Measurements from ENCODE around the gene UBE2G1. TPM values are rescaled to one million over a fixed set of nuclear protein-coding genes. Genes with fewer than 3 reads are reported as not detected.
A peak's percentile ranks its signal among the peaks of the same experiment; 100 is the strongest.

UBE2G1 gene, protein sequence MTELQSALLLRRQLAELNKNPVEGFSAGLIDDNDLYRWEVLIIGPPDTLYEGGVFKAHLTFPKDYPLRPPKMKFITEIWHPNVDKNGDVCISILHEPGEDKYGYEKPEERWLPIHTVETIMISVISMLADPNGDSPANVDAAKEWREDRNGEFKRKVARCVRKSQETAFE
- total RNA-seq = 10 to 100 TPM; 40.6 to 65.4 TPM

DNA sequence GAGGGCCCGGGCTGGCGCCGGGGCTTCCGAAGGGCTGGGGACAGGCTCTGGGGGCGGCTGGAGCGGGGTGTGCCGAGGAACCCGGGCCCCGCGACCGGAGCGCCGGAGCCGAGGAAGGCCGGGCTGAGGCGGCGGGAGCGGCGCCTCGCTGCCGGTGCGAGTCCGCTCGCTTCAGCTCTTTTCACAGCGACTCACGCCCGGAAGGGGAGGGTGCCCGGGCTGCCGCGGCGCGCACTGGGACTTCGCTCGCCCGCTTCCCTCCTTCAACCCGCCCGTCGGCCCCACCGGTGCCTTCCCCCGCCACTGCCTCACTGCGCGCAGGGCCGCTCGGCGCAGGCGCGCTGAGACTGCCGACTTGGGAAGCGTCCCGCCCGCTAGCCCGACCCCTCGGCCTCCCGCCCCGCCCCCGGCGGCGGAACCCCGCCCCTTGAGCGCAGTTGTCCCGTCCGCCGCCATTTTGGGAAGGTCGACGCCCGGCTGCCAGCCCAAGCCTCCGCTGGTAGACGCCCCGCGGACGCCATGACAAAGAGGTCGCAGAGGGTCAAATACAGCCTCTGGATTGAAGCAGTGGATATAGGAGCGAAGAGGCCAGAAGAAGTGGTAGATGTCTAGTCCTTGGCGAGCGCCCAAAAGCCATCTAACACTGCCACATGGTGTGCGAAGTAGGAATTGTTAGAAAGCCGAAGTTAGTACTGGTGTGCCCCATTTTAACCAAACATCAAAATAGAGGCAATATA, at the start of gene UBE2G1:
TSS of gene UBE2G1 (minus strand) at position 349 of the 737 bp plus-strand sequence. CDS start 359 bp downstream, outside the sequence.
- H3K27ac Mint-ChIP-seq = peak within 1 kb of the TSS; percentile 96
- H3K4me3 Mint-ChIP-seq = peak within 1 kb of the TSS; percentile 85
- peak; percentile 89 for ATAC-seq (replicated peaks)
- peaks cover 24% of the 10 kb centered on the region for H3K4me1 Mint-ChIP-seq
- no peaks in the 10 kb centered on the region for H3K27me3 Mint-ChIP-seq
- no peaks in the 10 kb centered on the region for H3K9me3 Mint-ChIP-seq
- peaks cover 29% of the 10 kb centered on the region for H3K36me3 Mint-ChIP-seq (ENCODE audit: low read depth)

DNA sequence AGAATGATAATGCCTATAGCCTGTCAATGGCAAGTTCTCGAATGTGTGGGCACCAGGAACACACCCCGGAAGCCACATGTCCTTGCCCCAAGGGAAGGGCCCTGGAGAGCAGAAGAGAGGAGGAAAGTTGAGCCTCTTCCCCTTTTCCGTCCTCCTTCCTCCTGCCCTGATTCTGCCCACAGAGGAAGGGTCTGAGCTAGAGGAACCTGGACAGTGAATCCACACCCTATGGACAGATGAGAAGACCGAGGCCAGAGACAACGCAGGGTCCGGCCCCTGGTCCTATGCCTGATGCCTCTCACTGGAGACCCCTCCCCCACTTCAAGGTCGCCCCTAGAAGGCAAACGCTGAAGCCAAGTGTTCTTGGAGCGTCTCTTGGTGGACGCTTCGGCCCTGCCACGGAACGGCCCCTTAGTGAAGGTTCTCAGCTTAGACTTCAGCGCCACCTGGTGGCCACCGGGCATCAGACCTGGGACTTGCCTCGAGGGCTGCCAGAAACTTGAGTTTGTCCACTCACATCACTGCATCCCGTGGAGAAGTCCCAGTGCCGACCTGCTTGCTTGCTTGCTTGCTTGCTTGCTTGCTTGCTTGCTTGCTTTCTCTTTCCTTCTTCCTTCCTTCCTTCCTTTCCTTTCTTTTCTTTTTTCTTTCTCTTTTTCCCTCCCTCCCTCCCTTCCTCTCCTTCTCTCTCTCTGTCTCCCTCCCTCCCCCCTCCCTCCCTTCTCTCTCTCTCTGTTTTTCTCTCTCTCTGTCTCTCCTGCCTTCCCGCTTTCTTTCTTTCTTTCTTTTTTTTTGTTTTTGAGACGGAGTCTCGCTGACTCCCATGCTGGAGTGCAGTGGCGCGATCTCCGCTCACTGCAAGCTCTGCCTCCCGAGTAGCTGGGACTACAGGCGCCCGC, 46.7 kb upstream of the UBE2G1 start:
- peak; percentile 99 for ATAC-seq (replicated peaks)
- H3K27ac Mint-ChIP-seq = peak overlapping the region; percentile 85
- no peaks in the 10 kb centered on the region for H3K4me1 Mint-ChIP-seq
- peak overlapping the region; percentile 84 for H3K4me3 Mint-ChIP-seq
- H3K36me3 Mint-ChIP-seq (ENCODE audit: low read depth) = no peaks in the 10 kb centered on the region
- no peaks in the 10 kb centered on the region for H3K9me3 Mint-ChIP-seq
- H3K27me3 Mint-ChIP-seq = no peaks in the 10 kb centered on the region

DNA sequence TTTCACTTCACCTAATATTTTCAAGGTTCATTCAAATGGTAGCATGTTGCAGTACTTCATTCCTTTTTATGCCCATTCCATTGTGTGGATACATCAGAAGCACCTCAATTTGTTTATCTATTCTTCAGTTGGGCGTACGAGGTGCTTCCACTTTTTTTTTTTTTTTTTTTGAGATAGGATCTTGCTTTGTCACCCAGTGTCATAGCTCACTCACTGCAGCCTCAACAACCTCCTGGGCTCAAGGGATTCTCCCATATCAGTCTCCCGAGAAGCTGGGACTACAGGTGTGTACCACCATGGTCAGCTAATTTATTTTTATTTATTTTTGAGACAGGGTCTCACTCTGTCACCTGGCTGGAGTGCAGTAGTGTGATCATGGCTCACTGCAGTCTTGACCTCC, 44.7 kb upstream of the UBE2G1 start:
- H3K9me3 Mint-ChIP-seq = no peaks in the 10 kb centered on the region

DNA sequence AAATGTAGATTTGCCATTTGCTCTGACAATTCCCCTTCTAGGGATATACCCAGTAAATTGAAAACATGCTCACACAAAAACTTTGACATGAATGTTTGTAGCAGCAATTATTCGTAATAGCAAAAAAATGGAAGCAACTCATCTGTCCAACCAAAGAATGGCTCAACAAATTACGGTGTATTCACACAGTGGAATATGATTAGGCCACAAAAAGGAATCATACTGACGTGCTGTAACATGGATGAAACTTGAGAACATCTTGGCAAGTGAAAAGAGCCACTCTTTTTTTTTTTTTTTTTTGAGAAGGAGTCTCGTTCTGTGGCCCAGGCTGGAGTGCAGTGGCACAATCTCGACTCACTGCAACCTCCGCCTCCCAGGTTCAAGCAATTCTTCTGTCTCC, 43.2 kb upstream of the UBE2G1 start:
- ATAC-seq (replicated peaks) = no peak
- Mint-ChIP-seq H3K36me3 (ENCODE audit: low read depth) (no peaks in the 10 kb centered on the region), H3K4me1 (no peaks in the 10 kb centered on the region), H3K27me3 (no peaks in the 10 kb centered on the region), H3K27ac (no peak overlapping the region), H3K9me3 (no peaks in the 10 kb centered on the region), H3K4me3 (no peak overlapping the region)

More for the DNA sequence above, 44.7 kb upstream of the UBE2G1 start:
- H3K4me1 Mint-ChIP-seq = no peaks in the 10 kb centered on the region
- ATAC-seq (replicated peaks) = no peak
- H3K36me3 Mint-ChIP-seq (ENCODE audit: low read depth) = no peaks in the 10 kb centered on the region
- H3K27ac Mint-ChIP-seq = no peak overlapping the region
- no peaks in the 10 kb centered on the region for H3K27me3 Mint-ChIP-seq
- no peak overlapping the region for H3K4me3 Mint-ChIP-seq

DNA sequence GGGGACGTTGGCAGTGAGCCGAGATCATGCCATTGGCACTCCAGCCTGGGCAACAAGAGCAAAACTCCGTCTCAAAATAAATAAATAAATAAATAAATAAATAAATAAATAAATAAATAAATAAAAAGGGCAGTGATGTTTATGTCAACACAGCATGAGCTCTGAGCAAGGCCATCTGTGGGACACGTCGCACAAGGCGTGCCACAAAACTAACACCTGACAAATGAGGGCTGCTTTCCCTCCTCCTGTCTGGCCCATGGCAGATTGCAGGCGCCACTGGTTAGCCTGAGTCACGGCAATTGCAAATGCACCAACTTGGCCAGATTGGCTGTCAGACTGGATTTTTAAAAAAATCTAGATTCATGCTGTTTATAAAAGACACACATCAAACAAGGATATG, 41.4 kb upstream of the UBE2G1 start:
- no peak overlapping the region for H3K4me3 Mint-ChIP-seq
- H3K36me3 Mint-ChIP-seq (ENCODE audit: low read depth) = no peaks in the 10 kb centered on the region
- no peak for ATAC-seq (replicated peaks)
- no peaks in the 10 kb centered on the region for H3K4me1 Mint-ChIP-seq
- H3K27ac Mint-ChIP-seq = no peak overlapping the region
- no peaks in the 10 kb centered on the region for H3K27me3 Mint-ChIP-seq
- no peaks in the 10 kb centered on the region for H3K9me3 Mint-ChIP-seq

DNA sequence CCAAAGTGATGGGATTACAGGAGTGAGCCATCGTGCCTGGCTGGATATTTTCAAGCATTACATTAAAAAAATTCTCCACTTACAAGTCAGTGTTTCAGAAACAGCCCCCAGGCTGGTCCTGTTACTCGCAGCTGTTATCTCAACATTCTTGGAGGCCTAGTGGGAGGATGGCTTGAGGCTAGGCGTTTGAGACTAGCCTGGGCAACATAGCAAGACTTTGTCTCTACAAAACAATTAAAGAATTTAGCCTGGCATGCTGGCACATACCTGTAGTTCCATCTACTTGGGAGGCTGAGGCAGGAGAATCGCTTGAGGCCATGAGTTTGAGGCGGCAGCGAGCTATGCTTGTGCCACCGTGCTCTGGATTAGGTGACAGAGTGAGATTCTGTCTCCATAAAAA, 40.7 kb upstream of the UBE2G1 start:
- Mint-ChIP-seq H3K27ac (no peak overlapping the region), H3K4me1 (no peaks in the 10 kb centered on the region), H3K4me3 (no peak overlapping the region), H3K9me3 (no peaks in the 10 kb centered on the region), H3K36me3 (ENCODE audit: low read depth) (no peaks in the 10 kb centered on the region), H3K27me3 (no peaks in the 10 kb centered on the region)
- ATAC-seq (replicated peaks) = no peak

DNA sequence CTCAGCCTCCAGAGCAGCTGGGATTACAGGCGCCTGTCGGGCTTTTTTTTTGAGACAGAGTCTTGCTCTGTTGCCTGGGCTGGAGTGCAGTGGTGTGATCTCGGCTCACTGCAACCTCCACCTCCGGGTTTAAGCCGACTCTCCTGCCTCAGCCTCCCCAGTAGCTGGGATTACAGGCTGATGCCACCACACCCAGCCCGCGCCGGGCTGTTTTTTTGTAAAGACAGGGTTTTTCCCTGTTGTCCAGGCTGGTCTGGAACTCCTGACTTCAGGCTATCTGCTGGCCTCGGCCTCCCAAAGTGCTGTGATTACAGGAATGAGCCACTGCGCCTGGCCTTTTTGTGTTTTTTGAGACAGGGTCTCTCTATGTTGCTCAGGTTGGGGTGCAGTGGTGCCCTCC, 39.9 kb upstream of the UBE2G1 start:
- no peaks in the 10 kb centered on the region for H3K4me1 Mint-ChIP-seq
- no peaks in the 10 kb centered on the region for H3K36me3 Mint-ChIP-seq (ENCODE audit: low read depth)
- no peaks in the 10 kb centered on the region for H3K27me3 Mint-ChIP-seq
- no peak for ATAC-seq (replicated peaks)
- no peak overlapping the region for H3K4me3 Mint-ChIP-seq
- H3K27ac Mint-ChIP-seq = no peak overlapping the region
- H3K9me3 Mint-ChIP-seq = no peaks in the 10 kb centered on the region

DNA sequence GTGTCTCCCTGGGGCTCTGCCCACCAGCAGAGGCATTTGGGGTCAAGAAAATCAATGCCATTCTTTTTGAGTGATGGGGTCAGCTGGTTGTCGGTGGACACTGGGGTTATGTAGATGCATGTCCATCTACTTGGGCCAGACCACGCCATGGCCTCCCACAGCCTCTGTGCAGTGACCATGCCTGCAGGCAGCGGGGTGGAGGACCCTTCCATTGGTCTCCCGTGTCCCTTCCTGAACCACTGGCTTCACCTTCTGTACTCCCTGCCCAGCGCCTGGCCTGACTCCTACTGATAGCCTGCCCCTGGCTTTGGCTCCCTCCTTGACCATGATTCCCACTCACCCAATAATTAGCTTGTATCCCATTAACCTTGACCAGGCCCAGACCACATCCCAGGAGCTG, 39.2 kb upstream of the UBE2G1 start:
- H3K4me3 Mint-ChIP-seq = no peak overlapping the region
- ATAC-seq (replicated peaks) = no peak
- no peaks in the 10 kb centered on the region for H3K9me3 Mint-ChIP-seq
- H3K27ac Mint-ChIP-seq = no peak overlapping the region
- no peaks in the 10 kb centered on the region for H3K36me3 Mint-ChIP-seq (ENCODE audit: low read depth)
- H3K27me3 Mint-ChIP-seq = no peaks in the 10 kb centered on the region
- H3K4me1 Mint-ChIP-seq = no peaks in the 10 kb centered on the region

DNA sequence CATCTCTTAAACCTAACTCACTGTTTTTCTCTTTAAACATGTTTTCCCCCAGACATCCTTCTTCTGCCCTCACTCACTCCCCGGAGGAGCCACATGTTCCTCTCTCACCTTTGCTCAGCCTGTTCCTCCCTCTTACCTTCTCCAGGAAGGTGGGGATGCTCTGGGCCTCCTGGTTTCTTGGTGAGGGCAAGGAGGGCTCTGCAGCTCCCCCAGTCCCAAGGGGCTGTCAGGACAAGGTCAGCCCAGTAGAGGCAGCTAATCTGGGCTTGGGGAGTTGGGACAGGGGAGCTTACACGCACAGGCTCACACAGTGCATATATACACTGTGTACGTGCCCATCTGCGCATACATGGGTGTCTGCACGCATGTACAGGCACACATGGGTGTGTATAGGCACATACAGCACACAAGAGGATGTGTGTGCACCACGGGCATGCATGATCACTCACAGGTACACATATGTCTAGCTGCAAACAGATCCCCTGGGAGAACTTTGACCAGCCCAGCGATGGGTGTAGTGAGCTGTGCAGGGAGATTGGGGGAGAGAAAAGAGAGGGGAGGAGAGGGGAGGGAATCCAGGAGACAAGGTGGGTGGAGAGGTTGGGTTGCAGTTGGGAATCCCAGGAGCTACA, 38.7 kb upstream of the UBE2G1 start:
- H3K4me3 Mint-ChIP-seq = no peak overlapping the region
- ATAC-seq (replicated peaks) = no peak
- H3K9me3 Mint-ChIP-seq = no peaks in the 10 kb centered on the region
- no peaks in the 10 kb centered on the region for H3K36me3 Mint-ChIP-seq (ENCODE audit: low read depth)
- no peak overlapping the region for H3K27ac Mint-ChIP-seq
- H3K27me3 Mint-ChIP-seq = no peaks in the 10 kb centered on the region
- no peaks in the 10 kb centered on the region for H3K4me1 Mint-ChIP-seq

DNA sequence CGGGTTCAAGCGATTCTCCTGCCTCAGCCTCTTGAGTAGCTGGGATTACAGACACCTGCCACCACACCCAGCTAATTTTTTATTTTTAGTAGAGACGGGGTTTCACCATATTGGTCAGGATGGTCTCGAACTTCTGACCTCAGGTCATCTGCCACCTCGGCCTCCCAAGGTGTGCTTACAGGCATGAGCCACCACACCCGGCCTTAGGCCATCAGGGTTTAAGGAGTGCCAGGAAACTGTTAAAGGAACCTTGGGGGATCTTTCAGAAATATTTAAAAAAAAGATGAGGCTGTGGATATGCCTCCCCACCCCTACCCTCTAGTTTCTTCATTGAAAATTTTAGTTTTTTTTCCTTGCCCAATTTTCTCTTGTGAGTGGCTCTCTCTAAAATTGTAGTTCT, 31.4 kb upstream of the UBE2G1 start:
- Mint-ChIP-seq H3K27ac (no peak overlapping the region), H3K4me3 (no peak overlapping the region), H3K27me3 (no peaks in the 10 kb centered on the region), H3K36me3 (ENCODE audit: low read depth) (no peaks in the 10 kb centered on the region), H3K4me1 (peaks cover 14% of the 10 kb centered on the region), H3K9me3 (no peaks in the 10 kb centered on the region)
- no peak for ATAC-seq (replicated peaks)

DNA sequence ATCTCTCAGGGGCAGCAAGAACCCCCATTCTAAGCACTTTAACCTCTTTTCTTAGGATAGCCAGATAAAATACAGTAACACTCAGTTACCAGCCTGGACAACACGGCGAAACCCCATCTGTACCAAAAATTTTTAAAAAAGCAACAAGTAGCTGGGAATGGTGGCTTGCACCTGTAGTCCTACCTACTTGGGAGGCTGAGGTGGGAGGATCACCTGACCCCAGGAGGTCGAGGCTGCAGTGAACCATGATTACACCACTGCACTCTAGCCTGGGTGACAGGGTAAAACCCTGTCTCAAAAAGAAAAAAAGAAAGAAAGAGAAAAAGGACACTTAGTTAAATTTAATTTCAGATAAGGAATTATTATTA, 28.6 kb upstream of the UBE2G1 start:
- H3K36me3 Mint-ChIP-seq (ENCODE audit: low read depth) = no peaks in the 10 kb centered on the region
- H3K4me1 Mint-ChIP-seq = peaks cover 14% of the 10 kb centered on the region
- no peak overlapping the region for H3K4me3 Mint-ChIP-seq
- H3K27ac Mint-ChIP-seq = no peak overlapping the region
- no peaks in the 10 kb centered on the region for H3K9me3 Mint-ChIP-seq
- H3K27me3 Mint-ChIP-seq = no peaks in the 10 kb centered on the region
- no peak for ATAC-seq (replicated peaks)

DNA sequence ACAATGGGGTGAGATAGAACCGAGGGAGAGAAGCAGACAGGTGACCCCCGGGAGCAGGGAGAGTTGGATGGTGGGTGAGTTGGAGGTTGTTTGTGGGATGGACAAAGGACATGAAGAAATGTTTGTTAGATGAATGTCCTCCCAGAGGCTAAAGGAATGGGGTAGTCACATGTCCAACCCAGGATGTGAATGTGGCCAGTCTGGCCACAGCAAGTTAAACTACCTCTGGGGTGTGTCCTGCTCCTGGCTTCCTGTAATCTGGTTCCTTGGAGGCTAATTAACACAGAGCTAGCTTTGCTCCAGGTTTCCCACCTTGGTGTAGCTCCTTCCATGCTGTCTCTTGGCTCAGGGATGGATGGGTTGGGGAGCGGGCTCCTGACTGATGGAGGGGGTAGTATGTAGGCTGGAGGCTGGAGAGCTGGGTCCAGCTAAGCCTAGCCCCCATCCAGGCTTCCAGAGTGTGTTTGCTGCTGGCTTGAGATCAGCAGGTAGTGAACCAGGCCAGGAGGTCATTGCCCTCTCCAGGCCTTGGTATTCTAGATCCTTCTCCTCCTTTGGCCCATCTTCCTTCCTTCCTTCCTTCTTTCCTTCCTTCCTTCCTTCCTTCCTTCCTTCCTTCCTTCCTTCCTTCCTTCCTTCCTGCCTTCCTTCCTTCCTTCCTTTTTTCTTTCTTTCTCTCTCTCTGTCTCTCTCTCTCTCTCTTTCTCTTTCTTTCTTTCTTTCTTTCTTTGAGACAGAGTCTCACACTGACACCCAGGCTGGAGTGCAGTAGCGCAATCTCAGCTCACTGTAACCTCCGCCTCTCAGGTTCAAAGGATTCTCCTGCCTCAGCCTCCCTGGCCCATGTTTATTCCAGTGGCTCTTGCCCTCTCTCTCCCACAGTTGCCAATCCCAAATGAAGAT, 28.0 kb upstream of the UBE2G1 start:
- Mint-ChIP-seq H3K27ac (no peak overlapping the region), H3K4me1 (peaks cover 14% of the 10 kb centered on the region), H3K36me3 (ENCODE audit: low read depth) (no peaks in the 10 kb centered on the region), H3K9me3 (no peaks in the 10 kb centered on the region), H3K4me3 (no peak overlapping the region), H3K27me3 (no peaks in the 10 kb centered on the region)
- no peak for ATAC-seq (replicated peaks)

DNA sequence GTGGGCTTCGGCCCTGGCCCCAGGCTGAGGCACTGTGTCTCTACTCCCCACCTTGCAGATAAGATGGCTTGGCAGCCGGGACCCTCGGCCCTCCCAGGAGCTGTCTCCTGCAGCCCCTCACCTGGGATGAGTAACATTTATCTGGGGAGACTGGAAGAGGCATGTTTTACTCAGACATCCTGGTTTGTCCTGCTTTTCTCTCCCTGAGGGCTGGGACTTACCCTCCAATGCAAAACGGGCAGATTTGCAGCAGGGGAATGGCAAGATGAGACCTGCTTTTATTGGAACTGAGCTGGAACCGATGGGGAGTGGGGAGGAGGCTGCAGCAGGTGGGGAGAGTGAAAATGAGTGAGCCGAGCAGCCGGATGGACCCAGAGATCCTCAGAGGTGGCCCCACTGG, 27.3 kb upstream of the UBE2G1 start:
- no peak overlapping the region for H3K4me3 Mint-ChIP-seq
- H3K36me3 Mint-ChIP-seq (ENCODE audit: low read depth) = no peaks in the 10 kb centered on the region
- no peaks in the 10 kb centered on the region for H3K9me3 Mint-ChIP-seq
- H3K4me1 Mint-ChIP-seq = peaks cover 14% of the 10 kb centered on the region
- H3K27me3 Mint-ChIP-seq = no peaks in the 10 kb centered on the region
- ATAC-seq (replicated peaks) = no peak
- H3K27ac Mint-ChIP-seq = no peak overlapping the region

DNA sequence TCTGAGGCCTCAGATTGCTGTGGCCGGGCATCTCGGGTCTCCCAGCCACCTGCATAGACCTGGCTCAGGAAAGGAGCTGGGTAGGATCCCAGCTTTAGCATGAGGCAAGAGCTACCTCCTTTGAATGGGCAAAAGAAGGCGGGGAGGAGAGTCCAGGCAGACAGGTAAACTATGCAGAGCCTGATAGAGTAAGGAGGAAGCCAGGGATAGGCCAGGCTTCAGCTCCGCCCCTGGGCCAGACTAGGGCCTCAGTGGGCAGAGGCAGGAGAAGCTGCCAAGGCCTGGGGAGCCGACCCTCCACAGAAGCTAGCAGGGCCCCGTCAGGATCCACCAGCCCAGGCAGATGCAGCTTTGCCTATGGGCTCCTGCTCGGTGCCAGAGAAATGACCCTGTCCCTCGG, 22.6 kb upstream of the UBE2G1 start:
- Mint-ChIP-seq H3K4me3 (no peak overlapping the region), H3K27me3 (no peaks in the 10 kb centered on the region), H3K4me1 (no peaks in the 10 kb centered on the region), H3K9me3 (no peaks in the 10 kb centered on the region), H3K36me3 (ENCODE audit: low read depth) (no peaks in the 10 kb centered on the region), H3K27ac (no peak overlapping the region)
- no peak for ATAC-seq (replicated peaks)
